Neuronal stem cell (in vitro differentiated cells): ENCODE results near the gene HECW1.

Source experiments
- DNase-seq: peaks from one replicate; pipeline ENCODE4 v3.0.0-alpha.2; 2013; ENCODE audit warnings: low spot score
- H2AFZ ChIP-seq: one replicate; pipeline ENCODE4 v1.6.1; 2013; ENCODE audit warnings: mild to moderate bottlenecking, low read length, inconsistent platforms
- H2AK5ac ChIP-seq: 2 replicates; pipeline ENCODE4 v1.6.1; 2013; ENCODE audit warnings: low read depth, mild to moderate bottlenecking, inconsistent platforms, low read length, moderate library complexity, mixed read lengths
- H2BK120ac ChIP-seq: 2 replicates; pipeline ENCODE4 v1.6.1; 2013; ENCODE audit warnings: low read depth, mild to moderate bottlenecking, inconsistent platforms, low read length, moderate library complexity, mixed read lengths
- H2BK12ac ChIP-seq: one replicate; pipeline ENCODE4 v1.6.1; 2013; ENCODE audit warnings: low read length, inconsistent platforms
- H2BK15ac ChIP-seq: 2 replicates; pipeline ENCODE4 v1.6.1; 2013; ENCODE audit warnings: mild to moderate bottlenecking, low read length, inconsistent platforms, mixed read lengths
- H2BK5ac ChIP-seq: one replicate; pipeline ENCODE4 v1.6.1; 2013; ENCODE audit warnings: inconsistent platforms, mild to moderate bottlenecking, low read length, moderate library complexity
- H3K14ac ChIP-seq: one replicate; pipeline ENCODE4 v1.6.1; 2013; ENCODE audit warnings: low read length, inconsistent platforms
- H3K18ac ChIP-seq: 2 replicates; pipeline ENCODE4 v1.6.1; 2013; ENCODE audit warnings: low read length, inconsistent platforms
- H3K23ac ChIP-seq: 2 replicates; pipeline ENCODE4 v1.6.1; 2013; ENCODE audit warnings: low read depth, mild to moderate bottlenecking, mixed read lengths, low read length, inconsistent platforms; ENCODE audit not compliant: poor library complexity
- H3K27ac ChIP-seq: replicated peaks from 3 replicates; pipeline ENCODE4 v1.5.1; 2013; ENCODE audit warnings: low read length, inconsistent platforms
- H3K27me3 ChIP-seq, 3 experiments: 2 replicates each; pipeline ENCODE4 v1.6.1; 2013; ENCODE audit warnings: low read length in 3 of 3, mild to moderate bottlenecking in 2 of 3, inconsistent platforms in 1 of 3, low read depth in 1 of 3, mixed read lengths in 1 of 3, moderate library complexity in 1 of 3; ENCODE audit not compliant: control insufficient read depth in 3 of 3, insufficient read depth in 3 of 3
- H3K36me3 ChIP-seq, 2 donors: replicated peaks in 1 of 2; 2 replicates each; pipeline ENCODE4 v1.6.1; 2013; ENCODE audit warnings: low read length in 2 of 2; ENCODE audit not compliant: control insufficient read depth in 2 of 2, insufficient read depth in 2 of 2
- H3K4ac ChIP-seq: 2 replicates; pipeline ENCODE4 v1.6.1; 2013; ENCODE audit warnings: inconsistent platforms, mild to moderate bottlenecking, low read length, moderate library complexity
- H3K4me1 ChIP-seq, 2 donors: 1 replicate in 1 of 2; 2 replicates in 1 of 2; pipeline ENCODE4 v1.6.1; 2013; ENCODE audit warnings: low read length in 2 of 2, low read depth in 1 of 2; ENCODE audit not compliant: control insufficient read depth in 2 of 2, insufficient read depth in 1 of 2
- H3K4me2 ChIP-seq: one replicate; pipeline ENCODE4 v1.6.1; 2013; ENCODE audit warnings: mild to moderate bottlenecking, low read length, inconsistent platforms; ENCODE audit not compliant: insufficient read depth, poor library complexity, severe bottlenecking
- H3K4me3 ChIP-seq, 2 donors: 2 replicates each; pipeline ENCODE4 v1.5.1; 2013; ENCODE audit warnings: low read length in 2 of 2, mild to moderate bottlenecking in 2 of 2, inconsistent platforms in 1 of 2, moderate library complexity in 1 of 2
- H3K79me1 ChIP-seq: one replicate; pipeline ENCODE4 v1.6.1; 2013; ENCODE audit warnings: low read depth, mild to moderate bottlenecking, inconsistent platforms, low read length, moderate library complexity
- H3K9ac ChIP-seq: one replicate; pipeline ENCODE4 v1.6.1; 2013; ENCODE audit warnings: mild to moderate bottlenecking, low read depth, low read length, inconsistent platforms; ENCODE audit not compliant: poor library complexity
- H3K9me3 ChIP-seq, 2 donors: replicated peaks in 1 of 2; 2 replicates each; pipeline versions ENCODE3 to v1.6.1; 2013; ENCODE audit warnings: low read length in 2 of 2, mild to moderate bottlenecking in 2 of 2, inconsistent platforms in 1 of 2, low read depth in 1 of 2, mixed read lengths in 1 of 2, moderate library complexity in 1 of 2; ENCODE audit not compliant: control insufficient read depth in 2 of 2, insufficient read depth in 1 of 2
- H4K8ac ChIP-seq: one replicate; pipeline ENCODE4 v1.6.1; 2013; ENCODE audit warnings: low read depth, mild to moderate bottlenecking, inconsistent platforms, low read length, moderate library complexity
- H4K91ac ChIP-seq: one replicate; pipeline ENCODE4 v1.6.1; 2013; ENCODE audit warnings: low read length, low read depth, mild to moderate bottlenecking, inconsistent platforms; ENCODE audit not compliant: poor library complexity
- WGBS, 2 donors: extraction: QIAGEN DNeasy Blood & Tissue Kit; methylation state at CpG; one replicate each; pipeline ENCODE4 v1.1.7; 2013; ENCODE audit warnings: missing lambda C conversion rate in 2 of 2, mixed read lengths in 1 of 2; ENCODE audit not compliant: insufficient read length in 2 of 2, insufficient replicate concordance in 1 of 2; ENCODE audit errors: extremely low coverage in 2 of 2; 5-methylcytosine and 5-hydroxymethylcytosine counted together

HECW1 gene

GRCh38 chr7:43475983-43476382 is 363.5 kb downstream of the HECW1 start:
- Histone ChIP-seq H2BK12ac (no peak overlapping the region), H2BK120ac (no peak overlapping the region), H3K9ac (no peak overlapping the region), H4K91ac (no peak overlapping the region), H3K27me3 (no peaks in the 10 kb centered on the region), H3K36me3 (no peaks in the 10 kb centered on the region), H2AFZ (no peak overlapping the region), H2BK15ac (no peak overlapping the region), H3K23ac (no peak overlapping the region), H3K4ac (no peak overlapping the region), H3K18ac (no peak overlapping the region), H3K27ac (no peak overlapping the region), H2BK5ac (no peak overlapping the region), H4K8ac (no peak overlapping the region), H3K9me3 (peaks cover 0 to 2% of the 10 kb centered on the region in 2 donors), H3K14ac (no peak overlapping the region), H3K4me2 (no peak overlapping the region), H3K79me1 (no peaks in the 10 kb centered on the region), H3K4me3 (no peak overlapping the region), H3K4me1 (no peaks in the 10 kb centered on the region), H2AK5ac (no peak overlapping the region)
- WGBS, 2 donors, result no CpG with 5 or more reads among the region's 1 CpG
- DNase-seq, result no peak

- Histone ChIP-seq H3K79me1 (no peaks in the 10 kb centered on the region), H3K9ac (no peak overlapping the region), H3K36me3 (no peaks in the 10 kb centered on the region), H3K4me3 (no peak overlapping the region), H4K8ac (no peak overlapping the region), H3K23ac (no peak overlapping the region), H3K4me1 (no peaks in the 10 kb centered on the region), H2BK12ac (no peak overlapping the region), H2BK5ac (no peak overlapping the region), H2AK5ac (no peak overlapping the region), H3K27ac (no peak overlapping the region), H4K91ac (no peak overlapping the region), H3K18ac (no peak overlapping the region), H3K27me3 (no peaks in the 10 kb centered on the region), H3K14ac (no peak overlapping the region), H3K9me3 (peaks cover 0 to 2% of the 10 kb centered on the region in 2 donors), H2BK15ac (no peak overlapping the region), H3K4ac (no peak overlapping the region), H2AFZ (no peak overlapping the region), H2BK120ac (no peak overlapping the region), H3K4me2 (no peak overlapping the region)
- DNase-seq, result no peak
- no CpG with 5 or more reads among the region's 2 CpGs for WGBS, 2 donors
Measured at GRCh38 chr7:43476896-43477295, 364.4 kb downstream of the HECW1 start.

- Histone ChIP-seq H3K79me1 (no peaks in the 10 kb centered on the region), H3K36me3 (no peaks in the 10 kb centered on the region), H3K4me3 (no peak overlapping the region), H3K23ac (no peak overlapping the region), H2BK120ac (no peak overlapping the region), H3K4me1 (no peaks in the 10 kb centered on the region), H3K4me2 (no peak overlapping the region), H3K9ac (no peak overlapping the region), H2BK15ac (no peak overlapping the region), H4K91ac (no peak overlapping the region), H3K4ac (no peak overlapping the region), H3K14ac (no peak overlapping the region), H2BK12ac (no peak overlapping the region), H2AFZ (no peak overlapping the region), H3K27ac (no peak overlapping the region), H2AK5ac (no peak overlapping the region), H3K18ac (no peak overlapping the region), H4K8ac (no peak overlapping the region), H2BK5ac (no peak overlapping the region), H3K9me3 (peaks cover 0 to 2% of the 10 kb centered on the region in 2 donors), H3K27me3 (no peaks in the 10 kb centered on the region)
- DNase-seq, result no peak
- WGBS, 2 donors, result no CpG with 5 or more reads among the region's 6 CpGs
Measured at GRCh38 chr7:43479042-43479441, 366.6 kb downstream of the HECW1 start.

- H3K79me1 ChIP-seq, result no peaks in the 10 kb centered on the region
- H3K27ac ChIP-seq, result no peak overlapping the region
- no peak overlapping the region for H2AFZ ChIP-seq
- H2BK15ac ChIP-seq, result no peak overlapping the region
- H2AK5ac ChIP-seq, result no peak overlapping the region
- no peaks in the 10 kb centered on the region for H3K4me1 ChIP-seq
- H2BK5ac ChIP-seq, result no peak overlapping the region
- no peak overlapping the region for H3K4me2 ChIP-seq
- peaks cover 0 to 2% of the 10 kb centered on the region in 2 donors for H3K9me3 ChIP-seq
- no peak overlapping the region for H3K14ac ChIP-seq
- H3K4ac ChIP-seq, result no peak overlapping the region
- H3K23ac ChIP-seq, result no peak overlapping the region
- H2BK12ac ChIP-seq, result no peak overlapping the region
- no peaks in the 10 kb centered on the region for H3K36me3 ChIP-seq
- no CpG with 5 or more reads among the region's 14 CpGs for WGBS, 2 donors
- H3K27me3 ChIP-seq, result no peaks in the 10 kb centered on the region
- no peak overlapping the region for H3K18ac ChIP-seq
- no peak for DNase-seq
- H2BK120ac ChIP-seq, result no peak overlapping the region
- H4K91ac ChIP-seq, result no peak overlapping the region
- no peak overlapping the region for H4K8ac ChIP-seq
- H3K9ac ChIP-seq, result no peak overlapping the region
- no peak overlapping the region for H3K4me3 ChIP-seq
Measured at GRCh38 chr7:43479543-43479942, 367.1 kb downstream of the HECW1 start.
